GM12892 (cell line): ENCODE results near the gene TUBGCP2.
A peak's percentile ranks its signal among the peaks of the same experiment; 100 is the strongest.

Source experiments
- POLR2A ChIP-seq: IDR thresholded peaks from 2 replicates; pipeline ENCODE4 v1.6.1; 2011; ENCODE audit warnings: low read depth, low read length, control low read depth
- POLR2AphosphoS5 ChIP-seq: IDR thresholded peaks from 2 replicates; pipeline ENCODE4 v1.6.1; 2011; ENCODE audit warnings: low read depth, low read length, control low read depth
- TAF1 ChIP-seq: IDR thresholded peaks from 2 replicates; pipeline ENCODE4 v1.6.1; 2011; ENCODE audit warnings: low read depth, mild to moderate bottlenecking, control low read depth, low read length, borderline replicate concordance

DNA sequence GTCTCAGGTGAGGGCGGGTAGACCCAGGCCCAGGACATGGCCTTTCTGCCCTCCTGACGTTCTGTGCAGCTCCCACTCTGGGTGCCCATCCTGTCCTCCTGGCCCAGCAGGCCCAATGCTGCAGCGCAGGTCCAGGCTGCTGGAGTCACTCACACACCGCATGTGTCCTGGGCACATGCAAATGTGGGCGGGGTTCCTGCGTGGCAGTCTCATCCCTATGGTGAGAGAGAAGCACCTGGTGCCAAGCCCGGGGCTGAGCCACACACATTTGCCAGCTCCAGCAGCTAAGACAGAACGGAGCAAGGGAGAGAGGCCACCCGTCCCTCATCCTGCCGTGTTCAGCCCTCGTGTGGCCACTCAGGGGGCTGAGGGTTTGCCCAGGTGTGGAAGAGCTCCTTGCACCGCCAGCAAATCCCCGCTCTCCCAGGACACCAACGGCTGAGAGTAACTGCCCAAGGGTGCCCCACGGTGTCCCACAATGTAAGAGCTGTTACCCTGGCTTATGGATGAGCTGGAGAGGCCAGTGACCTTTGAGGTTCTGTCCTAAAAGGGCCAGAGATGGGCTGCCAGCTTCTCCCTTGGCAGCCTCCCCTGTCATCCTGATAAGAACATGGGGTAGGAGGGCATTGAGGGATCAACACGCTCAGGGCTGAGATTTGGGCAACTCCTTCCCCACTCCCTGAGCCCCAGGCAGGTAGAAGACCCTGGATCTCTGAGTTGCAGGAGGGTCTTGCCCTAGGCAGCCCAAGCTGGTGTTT is 44.7 kb upstream of the TUBGCP2 start:
- TF ChIP-seq TAF1, result no peak
- TF ChIP-seq POLR2A, result peak; percentile 38; the same call in 1 of the 2 replicates
- no peak for TF ChIP-seq POLR2AphosphoS5
